Right atrium auricular region (tissue), 2 donors: Measurements from ENCODE around the gene CCDC192. TPM values are rescaled to one million over a fixed set of nuclear protein-coding genes. Genes with fewer than 3 reads are reported as not detected.
"Not testable (repeated sequence)": the region's sequence is repeated elsewhere in the genome, so short reads cannot be mapped to it uniquely, and the experiment has no call there.

Experiments
- DNase-seq: peaks from one replicate; pipeline ENCODE4 v3.0.0-alpha.2; 2019; ENCODE audit warnings: low spot score
- H3K27ac ChIP-seq, 2 donors: fragments of 200-600 bp; sonication (generic); 1 replicate in 1 of 2; 2 replicates in 1 of 2; pipeline ENCODE4 v1.5.1; 2016 to 2019
- H3K27me3 ChIP-seq, 2 donors: fragments of 200-600 bp; sonication (generic); one replicate each; pipeline versions ENCODE4 v1.5.1 to v1.6.0; 2017 to 2019
- H3K36me3 ChIP-seq: fragments of 200-600 bp; sonication (generic); one replicate; pipeline ENCODE4 v1.5.1; 2016
- H3K4me1 ChIP-seq, 2 donors: fragments of 200-600 bp; sonication (generic); one replicate each; pipeline versions ENCODE4 v1.5.1 to v1.6.0; 2017 to 2019
- H3K4me3 ChIP-seq, 2 donors: fragments of 200-600 bp; sonication (generic); 1 replicate in 1 of 2; 2 replicates in 1 of 2; pipeline ENCODE4 v1.5.1; 2017 to 2019; ENCODE audit warnings: mild to moderate bottlenecking in 1 of 2, moderate library complexity in 1 of 2
- H3K9me3 ChIP-seq, 2 donors: fragments of 200-600 bp; sonication (generic); one replicate each; pipeline ENCODE4 v1.5.1; 2019
- CTCF ChIP-seq, 2 donors: fragments of 200-600 bp; sonication (generic); IDR thresholded peaks; one replicate each; pipeline ENCODE4 v1.5.1; 2019; ENCODE audit warnings: antibody characterized with exemption in 2 of 2
- total RNA-seq, 2 donors: library from RNA; depleted of rRNA; stranded (reverse); fragments of >200 nt; gene quantifications; one replicate each; pipeline ENCODE4 v1.1.0, GENCODE V29; 2016

Gene CCDC192
- total RNA-seq, 2 donors from 2014 or later, result not detected

GRCh38 chr5:127700237-127700766 is 2.9 kb upstream of the CCDC192 start:
- no peaks in the 10 kb centered on the region for H3K9me3 ChIP-seq
- TF ChIP-seq CTCF (IDR thresholded peaks at IDR 0.05), result no peak
- no peaks in the 10 kb centered on the region for H3K36me3 ChIP-seq
- no peaks in the 10 kb centered on the region for H3K27me3 ChIP-seq
- H3K4me1 ChIP-seq, result peaks cover 0 to 26% of the 10 kb centered on the region in 2 donors
- DNase-seq, result no peak
- no peak overlapping the region for H3K4me3 ChIP-seq
- H3K27ac ChIP-seq, result no peak overlapping the region

DNA sequence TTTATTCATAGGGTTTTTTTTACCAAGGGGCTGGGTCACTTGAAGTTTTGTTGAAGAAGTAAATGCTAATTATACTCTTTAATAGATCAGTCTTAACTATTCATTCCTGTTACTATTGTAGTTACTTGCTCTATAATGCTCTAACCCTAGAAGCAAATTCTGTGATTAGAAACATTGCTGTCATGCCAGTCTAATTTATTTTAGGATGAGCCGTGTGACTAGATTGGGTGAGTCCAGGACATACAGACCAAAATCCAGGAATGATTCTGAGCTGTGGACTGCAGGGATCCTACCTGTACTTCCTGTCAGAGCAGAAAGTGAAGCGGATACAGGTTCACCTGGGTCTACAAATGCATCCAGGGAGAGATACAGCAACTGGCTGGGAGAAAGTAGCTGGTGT is 757 bp upstream of the CCDC192 start:
- Histone ChIP-seq H3K27me3 (no peaks in the 10 kb centered on the region), H3K4me1 (peaks cover 0 to 42% of the 10 kb centered on the region in 2 donors), H3K4me3 (no peak overlapping the region), H3K36me3 (no peaks in the 10 kb centered on the region), H3K27ac (no peak overlapping the region), H3K9me3 (no peaks in the 10 kb centered on the region)
- no peak for TF ChIP-seq CTCF (IDR thresholded peaks at IDR 0.05)
- DNase-seq, result no peak

DNA sequence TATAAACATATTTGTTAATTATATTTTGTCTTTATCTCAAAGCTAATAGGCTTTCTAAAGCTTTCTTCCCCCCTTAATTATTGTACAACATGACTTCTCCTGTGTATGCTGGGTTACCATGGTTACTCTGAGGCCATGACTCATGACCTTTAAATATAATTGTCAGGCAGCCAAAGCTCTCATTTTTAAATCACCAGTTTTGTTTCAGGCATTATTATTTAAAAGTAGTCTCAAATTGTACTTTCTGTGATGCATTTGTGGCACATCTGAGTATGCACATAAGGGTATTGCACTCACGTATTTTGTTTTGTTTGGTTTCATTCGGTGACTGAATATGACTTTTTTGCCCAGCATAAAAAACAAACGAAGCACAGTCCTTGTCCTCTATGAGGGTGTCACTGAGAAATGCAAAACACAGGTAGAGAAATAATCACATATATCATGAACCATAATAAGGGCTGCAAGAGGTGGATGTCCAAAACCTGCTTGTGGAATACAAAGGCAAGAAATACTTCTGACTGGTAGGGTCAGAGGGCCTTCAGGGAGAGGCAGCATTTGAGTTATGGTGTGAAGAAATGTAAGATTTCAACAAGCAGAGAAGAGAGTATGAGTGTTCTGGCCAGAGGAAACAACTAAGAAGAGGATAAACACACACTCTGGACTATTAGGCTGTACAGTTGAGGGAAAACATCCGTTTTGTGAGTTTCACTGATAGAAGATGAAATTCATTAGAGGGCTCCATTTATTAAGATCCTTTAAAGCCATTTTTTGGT is 2.1 kb downstream of the CCDC192 start:
- Histone ChIP-seq H3K4me3 (no peak overlapping the region), H3K9me3 (no peaks in the 10 kb centered on the region), H3K4me1 (peaks cover 0 to 38% of the 10 kb centered on the region in 2 donors), H3K36me3 (no peaks in the 10 kb centered on the region), H3K27ac (peak overlapping the region; percentile 14 to 20), H3K27me3 (no peaks in the 10 kb centered on the region)
- TF ChIP-seq CTCF (IDR thresholded peaks at IDR 0.05), result no peak
- DNase-seq, result no peak

DNA sequence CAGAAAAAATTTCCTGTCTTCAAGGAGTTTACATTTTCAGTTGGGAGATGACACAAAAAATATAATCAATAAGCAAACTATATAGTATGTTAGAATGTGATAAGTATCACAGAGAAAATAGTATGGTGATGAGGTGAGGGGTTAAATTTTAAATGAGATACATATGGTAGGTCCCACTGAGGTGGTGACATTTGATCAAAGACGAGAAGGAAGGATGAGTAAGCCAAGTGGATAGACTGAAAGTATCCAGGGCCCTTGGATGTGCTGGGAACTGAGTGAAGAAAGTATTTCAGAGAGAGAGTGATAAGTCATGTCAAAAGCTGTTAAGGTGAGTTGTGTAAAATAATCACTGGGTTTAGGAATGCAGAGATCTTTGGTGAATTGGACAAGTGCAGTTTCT is 3.5 kb downstream of the CCDC192 start:
- H3K27ac ChIP-seq, result peak overlapping the region; percentile 14 to 28
- TF ChIP-seq CTCF (IDR thresholded peaks at IDR 0.05), result no peak
- H3K4me1 ChIP-seq, result peaks cover 0 to 38% of the 10 kb centered on the region in 2 donors

GRCh38 chr5:127707209-127707608 is 4.0 kb downstream of the CCDC192 start:
- Histone ChIP-seq H3K4me1 (peaks cover 0 to 38% of the 10 kb centered on the region in 2 donors), H3K4me3 (no peak overlapping the region), H3K27me3 (no peaks in the 10 kb centered on the region), H3K9me3 (no peaks in the 10 kb centered on the region), H3K27ac (peak overlapping the region; percentile 14 to 28), H3K36me3 (no peaks in the 10 kb centered on the region)
- no peak for DNase-seq
- TF ChIP-seq CTCF (IDR thresholded peaks at IDR 0.05), result no peak

More for the DNA sequence above, 3.5 kb downstream of the CCDC192 start:
- Histone ChIP-seq H3K4me3 (no peak overlapping the region), H3K36me3 (no peaks in the 10 kb centered on the region), H3K27me3 (no peaks in the 10 kb centered on the region), H3K9me3 (no peaks in the 10 kb centered on the region)
- no peak for DNase-seq

- H3K4me3 ChIP-seq, H3K4me1 ChIP-seq, H3K36me3 ChIP-seq, DNase-seq, H3K9me3 ChIP-seq, H3K27me3 ChIP-seq, H3K27ac ChIP-seq: not testable (repeated sequence)
Measured at GRCh38 chr5:127713083-127713482, 9.9 kb downstream of the CCDC192 start.
